Measurements from ENCODE around the gene ZNF189. TPM values are rescaled to one million over a fixed set of nuclear protein-coding genes. Genes with fewer than 3 reads are reported as not detected.

The ZNF189 gene
- total RNA-seq, 4 donors from 2014 or later = 6.1 to 14.9 (median 10.2) TPM

DNA sequence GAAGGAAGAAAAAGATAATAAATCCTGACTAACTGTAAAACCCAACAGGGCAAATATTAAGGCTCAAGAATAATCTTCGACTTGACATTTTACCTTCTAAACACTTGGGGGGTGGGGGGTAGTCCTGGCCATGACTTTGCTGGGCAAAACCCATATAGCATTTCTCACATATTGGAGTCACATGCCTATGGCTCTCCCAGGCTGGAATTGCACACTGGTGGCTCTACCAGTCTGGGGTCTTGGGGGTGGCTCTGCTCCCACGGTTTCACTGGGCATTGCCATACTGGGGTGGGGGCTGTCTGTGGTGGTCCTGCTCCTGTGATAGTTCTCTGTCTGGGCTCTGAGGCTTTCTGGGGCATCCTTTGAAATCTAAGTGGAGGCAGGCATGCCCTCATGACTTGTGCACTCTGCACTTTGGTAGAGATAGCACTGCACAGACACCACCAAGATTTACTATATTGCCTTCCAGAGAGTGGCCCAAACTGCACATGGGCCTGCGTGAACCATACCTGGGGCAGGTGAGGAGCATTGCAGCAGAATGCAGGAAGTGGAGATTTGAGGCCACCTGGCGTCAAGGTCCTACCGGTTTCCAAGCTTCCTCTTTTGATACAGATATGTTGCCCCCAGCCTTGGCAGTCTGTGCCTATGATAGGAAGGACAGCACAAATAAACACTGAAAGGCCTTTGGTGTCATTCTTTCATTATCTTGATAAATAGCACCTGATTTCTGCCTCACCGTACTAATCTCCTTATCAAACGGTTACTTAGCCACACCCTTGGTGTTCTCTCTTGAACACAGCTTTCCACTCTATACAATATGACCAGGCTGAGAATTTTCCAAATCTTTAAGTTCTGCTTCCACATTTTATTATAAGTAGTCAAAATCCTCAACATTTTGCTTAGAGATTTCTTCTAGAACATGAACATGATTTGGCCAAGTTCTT is 43.6 kb upstream of the ZNF189 start:
- Histone ChIP-seq H3K9me3 (no peaks in the 10 kb centered on the region), H3K4me1 (no peaks in the 10 kb centered on the region), H3K4me3 (no peak overlapping the region), H3K36me3 (no peaks in the 10 kb centered on the region), H3K27me3 (no peaks in the 10 kb centered on the region), H3K27ac (no peak overlapping the region)
- TF ChIP-seq EP300 (IDR thresholded peaks at IDR 0.05) = no peak
- TF ChIP-seq POLR2AphosphoS5 (IDR thresholded peaks at IDR 0.05) = no peak
- TF ChIP-seq, protein P1, sequence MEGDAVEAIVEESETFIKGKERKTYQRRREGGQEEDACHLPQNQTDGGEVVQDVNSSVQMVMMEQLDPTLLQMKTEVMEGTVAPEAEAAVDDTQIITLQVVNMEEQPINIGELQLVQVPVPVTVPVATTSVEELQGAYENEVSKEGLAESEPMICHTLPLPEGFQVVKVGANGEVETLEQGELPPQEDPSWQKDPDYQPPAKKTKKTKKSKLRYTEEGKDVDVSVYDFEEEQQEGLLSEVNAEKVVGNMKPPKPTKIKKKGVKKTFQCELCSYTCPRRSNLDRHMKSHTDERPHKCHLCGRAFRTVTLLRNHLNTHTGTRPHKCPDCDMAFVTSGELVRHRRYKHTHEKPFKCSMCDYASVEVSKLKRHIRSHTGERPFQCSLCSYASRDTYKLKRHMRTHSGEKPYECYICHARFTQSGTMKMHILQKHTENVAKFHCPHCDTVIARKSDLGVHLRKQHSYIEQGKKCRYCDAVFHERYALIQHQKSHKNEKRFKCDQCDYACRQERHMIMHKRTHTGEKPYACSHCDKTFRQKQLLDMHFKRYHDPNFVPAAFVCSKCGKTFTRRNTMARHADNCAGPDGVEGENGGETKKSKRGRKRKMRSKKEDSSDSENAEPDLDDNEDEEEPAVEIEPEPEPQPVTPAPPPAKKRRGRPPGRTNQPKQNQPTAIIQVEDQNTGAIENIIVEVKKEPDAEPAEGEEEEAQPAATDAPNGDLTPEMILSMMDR (IDR thresholded peaks at IDR 0.05) = no peak
- TF ChIP-seq POLR2A (IDR thresholded peaks at IDR 0.05) = no peak
- 66% methylated on average over 6 of the region's 7 CpGs for WGBS
- DNase-seq (ENCODE audit: low spot score in 2 of 2) = no peak

GRCh38 chr9:101356619-101357018 is 42.0 kb upstream of the ZNF189 start:
- TF ChIP-seq EP300 (IDR thresholded peaks at IDR 0.05) = no peak
- TF ChIP-seq, protein P1 (IDR thresholded peaks at IDR 0.05) = no peak
- no peak for TF ChIP-seq POLR2A (IDR thresholded peaks at IDR 0.05)
- TF ChIP-seq POLR2AphosphoS5 (IDR thresholded peaks at IDR 0.05) = no peak
- 100% methylated on average over 1 of the region's 1 CpG for WGBS
- no peaks in the 10 kb centered on the region for H3K36me3 ChIP-seq
- H3K27me3 ChIP-seq = no peaks in the 10 kb centered on the region
- H3K9me3 ChIP-seq = no peaks in the 10 kb centered on the region
- DNase-seq (ENCODE audit: low spot score in 2 of 2) = no peak
- no peak overlapping the region for H3K4me3 ChIP-seq
- H3K27ac ChIP-seq = no peak overlapping the region
- H3K4me1 ChIP-seq = no peaks in the 10 kb centered on the region

DNA sequence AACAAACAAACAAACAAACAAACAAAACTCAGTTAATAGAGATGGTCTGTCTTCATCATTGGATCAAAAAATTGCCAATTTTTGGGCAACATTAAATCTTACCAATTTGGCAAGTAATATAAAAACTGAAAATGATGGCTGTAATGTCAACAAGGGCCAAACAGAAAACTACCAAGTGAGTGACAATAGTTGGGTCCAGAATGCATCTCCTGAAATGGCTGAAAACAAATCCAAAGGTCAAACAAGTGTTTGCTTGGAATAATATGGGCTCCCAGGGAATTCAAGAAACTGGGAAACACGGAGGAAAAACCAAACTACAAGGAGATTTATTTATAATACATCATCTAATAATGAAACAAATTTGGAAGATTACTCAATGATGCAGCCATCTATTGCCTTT is 39.0 kb upstream of the ZNF189 start:
- no peaks in the 10 kb centered on the region for H3K4me1 ChIP-seq
- 63% methylated on average over 1 of the region's 1 CpG for WGBS
- no peaks in the 10 kb centered on the region for H3K36me3 ChIP-seq
- no peak overlapping the region for H3K4me3 ChIP-seq
- DNase-seq (ENCODE audit: low spot score in 2 of 2) = no peak
- H3K27ac ChIP-seq = no peak overlapping the region
- H3K27me3 ChIP-seq = no peaks in the 10 kb centered on the region
- H3K9me3 ChIP-seq = no peaks in the 10 kb centered on the region
- TF ChIP-seq EP300 (IDR thresholded peaks at IDR 0.05) = no peak
- no peak for TF ChIP-seq POLR2A (IDR thresholded peaks at IDR 0.05)
- TF ChIP-seq, protein P1 (IDR thresholded peaks at IDR 0.05) = no peak
- no peak for TF ChIP-seq POLR2AphosphoS5 (IDR thresholded peaks at IDR 0.05)

DNA sequence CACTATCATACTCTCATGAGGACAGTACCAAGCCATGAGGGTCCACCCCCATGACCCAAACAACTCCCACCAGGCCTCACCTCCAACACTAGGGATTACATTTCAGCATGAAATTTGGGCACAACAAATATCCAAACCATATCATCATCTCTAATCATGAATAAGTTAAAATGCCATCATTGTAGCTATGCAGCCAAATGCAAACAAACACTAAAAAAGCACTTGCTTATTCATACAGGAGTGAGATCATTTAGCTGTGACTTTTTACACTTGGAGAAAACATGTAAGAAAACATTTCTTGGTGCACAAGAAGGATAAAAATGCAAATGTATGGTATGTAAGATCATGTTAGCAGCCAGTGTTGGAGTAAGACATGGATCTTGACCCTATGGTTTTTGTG is 38.0 kb upstream of the ZNF189 start:
- H3K4me3 ChIP-seq = no peak overlapping the region
- H3K4me1 ChIP-seq = no peaks in the 10 kb centered on the region
- H3K36me3 ChIP-seq = no peaks in the 10 kb centered on the region
- no peak for TF ChIP-seq POLR2A (IDR thresholded peaks at IDR 0.05)
- TF ChIP-seq EP300 (IDR thresholded peaks at IDR 0.05) = no peak
- TF ChIP-seq POLR2AphosphoS5 (IDR thresholded peaks at IDR 0.05) = no peak
- TF ChIP-seq, protein P1 (IDR thresholded peaks at IDR 0.05) = no peak
- H3K9me3 ChIP-seq = no peaks in the 10 kb centered on the region
- no peak for DNase-seq (ENCODE audit: low spot score in 2 of 2)
- H3K27me3 ChIP-seq = no peaks in the 10 kb centered on the region
- H3K27ac ChIP-seq = no peak overlapping the region

DNA sequence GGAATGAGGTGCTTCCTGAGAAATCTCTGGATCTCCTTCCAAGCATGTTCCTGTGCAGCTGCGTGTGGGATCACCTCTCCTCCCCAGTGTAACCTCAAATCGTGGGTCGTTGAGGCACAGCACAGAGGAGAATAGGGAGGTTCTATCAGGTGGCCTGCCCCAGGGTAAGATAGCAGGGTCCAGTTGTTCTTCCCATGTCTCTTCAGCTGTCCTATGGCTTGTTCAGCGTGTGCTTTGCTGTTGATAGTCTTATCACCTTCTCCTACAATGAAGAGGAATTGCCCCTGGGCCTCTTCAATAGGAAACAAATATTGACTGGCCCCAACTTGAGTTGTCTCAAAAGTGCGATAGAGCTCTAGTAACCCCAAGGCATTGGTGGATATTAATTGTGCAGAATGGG is 36.2 kb upstream of the ZNF189 start:
- Histone ChIP-seq H3K27me3 (no peaks in the 10 kb centered on the region), H3K9me3 (no peaks in the 10 kb centered on the region), H3K4me1 (no peaks in the 10 kb centered on the region), H3K4me3 (no peak overlapping the region), H3K27ac (no peak overlapping the region), H3K36me3 (no peaks in the 10 kb centered on the region)
- DNase-seq (ENCODE audit: low spot score in 2 of 2) = no peak
- 72% methylated on average over 5 of the region's 5 CpGs for WGBS
- no peak for TF ChIP-seq EP300 (IDR thresholded peaks at IDR 0.05)
- TF ChIP-seq POLR2A (IDR thresholded peaks at IDR 0.05) = no peak
- TF ChIP-seq, protein P1 (IDR thresholded peaks at IDR 0.05) = no peak
- no peak for TF ChIP-seq POLR2AphosphoS5 (IDR thresholded peaks at IDR 0.05)

All from suprapubic skin (tissue), 4 donors.